GM19395 (cell line): ENCODE results near the gene ALG1L2.
"Not testable (repeated sequence)": the region's sequence is repeated elsewhere in the genome, so short reads cannot be mapped to it uniquely, and the experiment has no call there.

Experiments used
- ATAC-seq: cut with Tn5 transposase; IDR thresholded peaks from one replicate; pipeline ENCODE4 v1.9.1; 2021; ENCODE audit warnings: mild to moderate bottlenecking, moderate library complexity; ENCODE audit not compliant: unreplicated experiment

The ALG1L2 gene

DNA sequence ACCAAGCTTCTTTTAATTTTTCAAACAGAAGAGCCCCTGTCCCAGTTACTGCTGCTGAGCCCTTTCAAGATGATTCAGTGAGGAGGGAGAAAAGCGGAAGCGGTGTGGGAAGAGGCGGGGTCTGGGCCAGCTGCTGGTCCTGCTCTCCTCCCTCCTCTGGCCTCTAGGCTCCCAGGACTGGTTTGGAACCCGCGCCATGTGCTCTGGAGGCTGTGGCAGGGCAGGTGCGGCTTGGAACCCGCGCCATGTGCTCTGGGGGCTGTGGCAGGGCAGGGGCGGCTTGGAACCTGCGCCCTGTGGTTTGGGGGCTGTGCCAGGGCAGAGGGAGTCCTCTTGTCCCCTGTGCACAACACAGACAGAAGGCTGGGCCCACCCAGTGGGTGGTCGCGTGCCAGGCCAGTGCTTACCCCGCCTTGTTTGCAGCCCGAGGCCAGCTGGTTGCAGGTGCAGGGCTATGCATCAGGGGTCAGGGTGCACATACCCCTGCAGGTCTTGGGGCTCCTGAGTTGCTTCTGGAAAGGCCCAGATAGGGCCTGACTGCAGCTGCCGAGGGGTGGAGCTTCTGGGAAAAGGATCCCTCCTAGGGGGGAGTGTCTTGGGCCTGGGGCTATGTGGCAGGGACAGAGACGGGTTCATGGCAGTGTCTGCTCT is 12.2 kb downstream of the ALG1L2 start:
- no peak for ATAC-seq

DNA sequence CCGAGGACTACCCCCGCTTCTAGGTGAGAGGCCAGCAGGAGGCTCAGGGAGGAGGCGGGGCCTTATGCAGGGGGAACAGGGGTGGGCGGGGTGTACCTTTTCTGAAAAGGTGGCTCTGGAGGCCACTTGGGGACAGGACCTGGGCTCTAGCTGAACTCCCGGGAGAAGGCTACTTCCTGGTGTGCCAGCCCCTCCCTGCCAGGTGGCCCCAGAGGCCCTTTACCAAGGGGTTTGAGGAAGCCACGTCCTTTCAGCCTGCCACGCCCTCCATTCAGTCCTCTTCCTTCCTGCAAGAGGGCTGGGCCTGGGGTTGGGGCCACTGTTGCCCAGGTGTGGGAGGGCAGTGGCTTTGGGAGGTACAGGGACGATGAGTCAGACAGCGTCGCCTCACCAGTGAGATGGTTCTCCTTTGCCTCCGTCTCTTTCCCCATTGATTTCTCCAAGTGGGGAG is 12.9 kb downstream of the ALG1L2 start:
- not testable (repeated sequence) for ATAC-seq

DNA sequence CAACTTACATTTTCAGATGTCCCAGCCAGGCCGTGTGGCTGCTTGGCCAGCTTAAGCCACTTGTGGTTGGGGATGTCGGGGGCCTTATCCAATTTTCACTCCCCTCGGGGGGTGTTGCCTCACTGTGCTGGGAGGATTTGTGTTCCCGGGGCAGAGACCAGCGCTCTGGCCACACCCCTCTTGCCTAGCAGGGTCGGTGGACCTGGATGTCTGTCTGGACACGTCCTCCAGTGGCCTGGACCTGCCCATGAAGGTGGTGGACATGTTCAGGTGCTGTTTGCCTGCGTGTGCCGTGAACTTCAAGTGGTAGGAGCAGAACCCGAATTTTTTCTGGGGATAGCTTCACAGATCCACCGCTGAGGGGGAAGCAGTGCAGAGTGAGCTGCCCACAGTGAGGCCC is 14.2 kb downstream of the ALG1L2 start:
- ATAC-seq = not testable (repeated sequence)

DNA sequence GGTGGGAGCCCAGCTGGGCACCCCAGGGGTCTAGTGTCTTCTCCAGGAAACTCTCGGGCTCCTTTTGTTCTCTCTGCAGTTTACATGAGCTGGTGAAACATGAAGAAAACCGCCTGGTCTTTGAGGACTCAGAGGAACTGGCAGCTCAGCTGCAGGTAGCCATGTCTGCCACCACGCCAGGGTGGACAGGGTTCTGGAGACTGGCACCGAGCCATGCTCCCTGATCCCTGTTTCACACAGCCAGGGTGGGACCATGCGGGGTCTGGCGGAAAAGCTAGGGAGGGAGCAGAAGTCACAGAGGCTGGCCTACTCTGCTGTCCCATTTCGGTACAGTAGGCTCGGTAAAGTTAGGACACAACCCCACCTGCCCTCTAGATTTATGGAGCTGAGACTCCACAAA is 15.5 kb downstream of the ALG1L2 start:
- ATAC-seq = not testable (repeated sequence)

DNA sequence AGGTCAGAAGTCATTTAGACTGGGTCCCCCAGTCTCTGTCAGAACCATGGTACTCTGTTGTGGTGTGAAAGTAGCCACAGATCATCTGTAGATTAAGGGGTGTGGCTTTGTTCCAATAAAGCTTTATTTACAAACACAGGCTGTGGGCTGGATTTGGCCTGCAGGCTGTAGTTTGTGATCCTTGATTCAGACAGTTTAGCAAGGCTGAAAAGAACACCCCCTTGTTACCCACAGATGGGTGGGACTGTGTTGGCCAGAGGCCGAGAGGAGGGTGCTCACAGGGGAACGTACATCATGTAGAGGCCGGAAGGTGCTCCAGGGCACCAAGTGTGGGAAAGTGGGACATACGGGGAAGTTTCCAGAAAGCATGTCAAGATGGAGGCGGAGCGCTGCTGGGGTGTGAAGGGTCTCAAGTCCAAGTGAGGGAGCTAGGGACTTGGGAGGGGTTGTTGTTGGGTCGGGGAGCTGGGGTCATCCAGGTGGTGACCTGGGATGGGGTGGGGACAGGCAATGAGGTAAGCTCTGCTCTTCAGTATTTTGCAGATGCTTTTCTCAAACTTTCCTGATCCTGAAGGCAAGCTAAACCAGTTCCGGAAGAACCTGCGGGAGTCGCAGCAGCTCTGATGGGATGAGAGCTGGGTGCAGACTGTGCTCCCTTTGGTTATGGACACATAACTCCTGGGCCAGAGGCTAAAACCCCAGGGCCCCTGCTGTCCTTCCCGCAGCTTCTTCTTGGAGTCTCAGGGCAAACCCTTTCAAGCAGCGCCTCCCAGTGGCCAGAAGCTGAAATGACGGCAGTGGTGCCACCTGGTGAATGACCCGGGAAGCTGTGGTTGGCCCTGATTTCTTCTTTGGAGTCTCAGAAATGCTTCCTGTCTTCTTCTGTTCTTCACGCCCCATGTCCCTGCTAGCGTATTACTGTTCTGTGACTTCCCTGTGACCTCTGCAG is 16.3 kb downstream of the ALG1L2 start:
- not testable (repeated sequence) for ATAC-seq

DNA sequence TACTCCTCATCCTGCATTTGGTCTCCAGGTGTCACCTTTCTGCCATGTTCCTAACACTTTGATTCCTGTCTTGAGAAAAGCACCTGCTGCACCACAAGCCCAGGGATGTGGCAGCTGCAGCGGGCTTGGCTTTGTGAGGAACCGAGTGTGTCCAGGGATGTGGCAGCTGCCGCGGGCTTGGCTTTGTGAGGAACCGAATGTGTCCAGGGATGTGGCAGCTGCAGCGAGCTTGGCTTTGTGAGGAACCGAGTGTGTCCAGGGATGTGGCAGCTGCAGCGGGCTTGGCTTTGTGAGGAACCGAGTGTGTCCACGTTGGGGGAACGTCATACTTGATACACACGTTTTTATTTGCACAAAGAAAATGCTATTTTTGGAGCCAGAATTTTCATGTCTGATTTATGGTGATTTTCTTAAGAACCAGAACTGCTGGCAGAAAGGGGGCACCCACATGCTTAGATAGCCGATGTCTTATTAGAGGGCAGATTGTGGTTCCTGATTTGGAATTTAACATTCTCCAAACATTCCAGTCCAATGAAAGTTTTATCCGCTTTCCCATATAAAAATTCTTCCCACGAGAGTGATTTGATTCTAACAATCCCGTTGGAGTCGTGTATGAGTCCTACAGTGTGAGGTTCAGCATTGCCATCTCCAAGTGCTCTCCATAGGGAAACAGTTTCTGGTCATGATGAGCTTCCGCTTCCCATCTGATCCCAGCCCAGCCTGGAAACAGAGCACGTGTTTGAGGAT is 17.2 kb downstream of the ALG1L2 start:
- not testable (repeated sequence) for ATAC-seq

DNA sequence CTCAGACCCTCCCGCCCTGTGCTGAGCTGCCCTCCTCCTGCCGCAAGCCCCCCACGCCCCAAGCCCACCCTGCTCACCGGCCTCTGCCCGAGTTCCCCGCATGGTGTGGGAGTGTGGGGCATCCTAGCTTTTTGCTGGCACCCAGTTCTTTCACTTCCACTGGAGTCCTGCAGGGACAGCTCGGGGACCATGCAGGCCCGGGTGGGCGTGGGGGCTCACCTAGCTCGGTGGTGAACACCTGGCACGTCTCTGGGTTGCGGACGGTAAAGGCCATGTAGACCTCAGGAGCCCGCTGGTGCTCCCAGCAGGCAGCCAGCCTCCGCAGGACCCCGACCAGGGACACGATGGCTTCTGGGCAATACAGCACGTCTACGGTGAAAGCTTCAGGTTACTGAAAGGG is 20.9 kb downstream of the ALG1L2 start:
- not testable (repeated sequence) for ATAC-seq

DNA sequence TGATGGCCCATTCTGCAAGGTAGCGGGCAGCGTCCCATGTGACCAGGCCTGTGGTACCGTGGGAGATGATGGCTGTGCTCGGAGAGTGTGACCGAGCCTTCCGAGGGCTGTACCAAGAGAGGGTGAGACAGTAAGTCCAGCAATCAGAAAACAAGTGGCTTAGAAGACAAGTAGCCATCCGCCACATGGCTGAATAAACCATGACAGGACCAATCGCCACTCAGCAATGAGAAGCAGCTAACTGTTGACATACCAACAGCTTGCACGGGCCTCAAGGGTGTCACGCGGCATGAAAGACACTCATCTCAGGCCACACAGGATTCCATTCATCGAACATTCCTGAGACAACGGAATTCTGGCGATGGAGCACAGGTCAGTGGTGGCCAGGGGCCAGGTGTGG is 22.6 kb downstream of the ALG1L2 start:
- ATAC-seq = not testable (repeated sequence)

DNA sequence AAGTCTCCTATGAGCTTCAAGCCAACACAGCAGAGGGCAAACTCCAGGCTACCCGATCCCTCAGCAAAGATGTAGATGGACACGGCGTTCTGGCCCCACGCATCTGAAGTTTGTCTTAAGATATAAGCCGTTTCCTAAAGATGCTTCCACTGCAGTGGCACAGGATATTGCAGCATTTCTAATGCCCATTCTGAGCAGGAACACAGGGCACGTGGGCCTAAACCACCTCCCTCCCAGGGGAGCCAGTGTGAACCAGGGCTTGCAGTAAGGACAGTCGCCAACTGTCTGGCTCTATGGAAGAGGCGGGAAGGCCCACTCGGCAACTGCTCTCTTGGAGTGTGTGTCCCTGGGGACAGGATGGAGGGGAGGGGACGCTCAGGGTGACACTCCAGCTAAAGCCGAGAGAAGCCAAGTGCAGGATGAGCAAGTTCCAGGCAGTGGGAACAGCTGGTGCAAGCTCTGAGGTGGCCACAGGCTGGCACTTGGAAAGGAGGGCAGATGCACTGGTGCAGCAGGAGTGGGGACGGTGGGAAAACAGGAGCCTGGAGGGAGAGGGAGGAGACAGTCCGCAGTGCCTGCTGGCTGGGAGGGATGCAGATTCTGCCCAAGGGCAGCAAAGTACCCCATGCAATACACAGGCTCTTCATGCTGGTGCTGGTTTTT is 25.8 kb downstream of the ALG1L2 start:
- ATAC-seq = not testable (repeated sequence)

DNA sequence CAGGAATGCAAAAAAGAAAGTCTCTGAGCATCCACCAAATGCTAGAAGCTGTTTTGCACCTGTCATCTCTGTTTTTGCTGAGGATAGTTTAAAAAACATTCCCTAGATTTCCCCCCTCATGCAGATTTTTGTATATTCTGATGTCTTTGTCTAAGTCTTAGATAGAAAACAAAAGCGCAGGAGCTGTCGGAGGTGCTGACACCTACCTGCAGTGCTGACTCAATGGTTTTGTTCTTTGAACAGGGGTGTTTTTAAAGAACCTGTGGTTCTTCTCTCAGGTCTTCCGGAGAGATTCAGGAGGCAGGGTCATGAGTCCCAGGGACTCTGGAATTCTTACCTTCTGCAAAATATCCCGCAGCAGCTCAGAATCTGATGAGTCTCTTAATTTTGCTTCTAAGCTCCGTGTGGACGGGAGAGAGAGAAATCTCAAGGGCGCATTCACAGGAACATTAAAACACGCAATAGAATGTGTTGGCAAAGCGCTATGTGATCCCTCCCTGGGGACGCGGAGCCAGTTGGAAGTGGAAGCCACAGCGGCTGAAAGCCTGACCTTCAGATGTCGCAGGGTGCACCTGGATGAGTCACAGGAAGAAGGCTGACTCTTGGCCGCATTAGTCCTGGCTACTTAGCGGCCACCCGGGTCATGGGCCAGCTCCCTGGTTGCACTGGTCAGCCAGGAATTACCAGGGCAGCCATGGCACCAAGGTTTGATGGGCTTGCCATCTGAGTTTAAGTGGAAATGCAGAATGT is 27.4 kb downstream of the ALG1L2 start:
- not testable (repeated sequence) for ATAC-seq

DNA sequence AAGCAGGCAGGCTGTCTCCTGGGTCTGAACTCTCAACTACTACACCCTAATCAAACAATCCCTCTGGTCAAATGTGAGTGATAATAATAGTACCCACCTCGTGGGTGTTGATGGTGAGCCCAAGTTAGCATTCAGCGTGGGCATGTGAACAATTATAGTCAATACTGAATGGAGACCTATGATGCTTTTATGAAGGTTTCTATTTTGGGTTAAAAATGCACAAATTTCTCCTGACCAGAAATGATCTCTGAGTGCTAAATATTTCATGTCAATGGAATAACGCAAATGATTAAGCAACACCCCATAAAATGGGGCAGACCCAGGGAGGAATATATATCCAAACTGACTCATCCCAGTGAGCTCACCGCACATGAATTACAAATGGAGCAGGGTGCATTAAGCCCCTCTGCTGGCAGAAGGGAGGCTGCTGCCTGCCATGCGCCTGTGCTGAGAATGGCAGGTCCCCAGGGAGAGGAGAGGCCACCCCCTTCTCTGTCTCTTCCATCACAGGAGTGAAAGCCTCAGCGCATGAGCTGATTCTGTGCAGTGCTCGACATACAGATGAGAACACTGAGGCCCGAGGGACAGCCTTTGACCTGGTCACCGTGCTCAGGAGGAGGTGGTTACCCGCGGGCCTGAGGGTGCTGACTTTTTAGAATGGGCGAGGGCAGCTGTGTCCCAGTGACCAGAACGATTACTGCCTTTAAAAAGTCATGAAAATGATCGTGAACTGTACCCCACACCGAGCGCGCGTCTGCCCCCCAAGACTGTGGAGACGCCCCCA is 28.9 kb downstream of the ALG1L2 start:
- not testable (repeated sequence) for ATAC-seq

DNA sequence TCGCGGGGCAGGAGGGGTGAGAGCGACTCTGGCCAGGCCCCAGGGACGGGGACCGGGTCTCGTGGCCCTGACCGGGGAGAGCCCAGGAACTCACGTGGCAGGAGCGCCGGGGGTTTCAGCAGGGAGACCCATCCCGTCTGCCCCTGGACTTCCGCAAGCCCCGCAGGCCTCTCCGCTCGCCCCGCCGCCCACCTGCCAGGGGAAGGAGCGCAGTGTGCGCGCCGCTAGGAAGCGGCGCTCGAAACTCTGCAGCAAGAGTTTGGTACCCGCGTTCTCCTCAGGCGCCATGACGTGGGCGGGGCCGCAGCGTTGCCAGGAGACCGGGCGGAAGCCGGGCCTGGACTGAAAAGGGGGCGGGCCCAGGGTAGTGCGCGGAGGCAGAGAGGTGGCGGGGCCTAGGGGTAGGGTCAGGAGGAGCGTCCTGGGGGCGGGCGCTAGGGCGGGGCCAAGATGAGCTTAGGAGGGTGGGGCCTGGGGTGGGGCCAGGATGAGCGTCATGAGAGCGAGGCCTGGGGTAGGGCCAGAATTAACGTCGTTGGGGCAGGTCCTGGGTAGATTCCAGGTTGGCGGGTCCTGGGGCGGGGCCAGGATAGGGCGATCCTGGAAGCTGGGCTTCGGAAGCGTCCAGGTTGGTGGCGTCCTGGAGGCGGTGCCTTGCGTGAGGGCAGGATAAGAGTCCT is 29.7 kb downstream of the ALG1L2 start:
- peak; percentile 100 for ATAC-seq

DNA sequence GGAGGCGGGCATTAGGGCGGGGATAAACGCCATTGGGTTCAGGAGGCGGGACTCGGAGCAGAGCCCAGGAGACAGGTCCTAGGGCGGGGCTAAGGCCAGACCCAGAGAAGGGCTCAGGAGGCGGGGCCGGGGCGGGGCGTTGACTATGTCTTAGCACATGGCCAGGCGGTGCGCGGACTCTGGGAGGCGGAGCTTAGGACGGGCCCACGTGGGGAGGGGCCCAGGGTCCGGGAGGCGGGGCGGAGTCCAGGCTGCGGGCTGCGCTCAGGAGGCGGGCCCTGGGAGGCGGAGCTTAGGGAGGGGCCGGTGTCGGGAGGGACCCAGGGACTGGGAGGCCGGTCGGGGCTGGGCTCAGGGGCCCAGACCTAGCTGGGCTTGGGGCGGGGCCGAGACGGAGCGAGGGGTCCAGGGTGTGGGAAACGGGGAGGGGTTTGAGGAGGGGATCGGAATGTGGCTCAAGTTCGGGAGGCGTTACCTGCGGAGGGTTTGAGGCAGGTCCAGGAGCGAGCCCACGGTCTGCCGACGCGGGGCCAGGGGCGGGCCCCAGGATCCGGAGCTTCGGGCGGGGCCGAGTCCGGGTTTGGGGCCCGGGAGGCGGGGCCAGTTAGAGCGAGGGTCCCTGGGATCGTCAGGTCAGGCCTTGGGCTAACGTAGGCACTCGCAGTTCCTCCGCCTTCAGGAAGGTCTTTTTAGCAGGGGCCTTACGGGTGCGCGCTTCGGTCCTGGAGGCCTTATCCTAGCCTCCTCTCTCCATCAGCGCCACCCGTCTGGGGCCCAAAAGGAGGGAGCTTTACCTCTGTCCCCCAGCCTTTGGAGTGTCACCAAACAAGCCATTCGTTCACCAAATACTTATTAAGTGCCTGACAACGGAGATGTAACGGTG is 30.5 kb downstream of the ALG1L2 start:
- peak; percentile 69 for ATAC-seq

DNA sequence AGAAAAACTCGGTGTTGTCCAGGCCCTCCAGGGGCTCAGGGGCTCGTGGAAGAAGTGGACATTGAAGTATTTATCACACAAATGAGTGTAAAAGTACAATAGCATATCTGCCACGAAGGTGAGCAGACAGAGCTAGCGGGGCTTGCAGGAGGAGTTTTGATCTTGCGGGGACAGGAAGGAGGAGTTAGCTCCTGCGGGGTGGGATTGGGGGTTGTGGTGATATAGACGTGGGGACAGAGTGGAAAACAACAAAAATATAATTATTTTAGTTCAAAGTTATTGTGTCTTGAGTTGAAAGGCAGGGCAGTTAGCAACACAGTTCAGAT is 31.1 kb downstream of the ALG1L2 start:
- not testable (repeated sequence) for ATAC-seq

DNA sequence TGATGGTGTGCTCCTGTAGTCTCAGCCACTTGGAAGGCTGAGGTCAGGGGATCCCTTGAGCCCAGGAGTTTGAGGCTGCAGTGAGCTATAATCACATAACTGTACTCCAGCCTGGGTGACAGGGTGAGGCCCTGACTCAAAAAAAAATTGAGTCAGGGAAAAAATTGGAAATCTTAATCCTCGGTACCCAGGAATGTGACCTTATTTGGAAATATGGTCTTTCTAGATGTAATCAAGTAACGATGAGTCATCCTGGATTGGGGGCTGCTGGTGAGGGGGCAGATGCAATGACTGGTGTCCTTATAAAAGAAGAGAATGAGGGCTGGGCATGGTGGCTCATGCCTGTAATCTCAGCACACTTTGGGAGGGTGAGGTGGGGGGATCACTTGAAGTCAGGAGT is 33.8 kb downstream of the ALG1L2 start:
- not testable (repeated sequence) for ATAC-seq

DNA sequence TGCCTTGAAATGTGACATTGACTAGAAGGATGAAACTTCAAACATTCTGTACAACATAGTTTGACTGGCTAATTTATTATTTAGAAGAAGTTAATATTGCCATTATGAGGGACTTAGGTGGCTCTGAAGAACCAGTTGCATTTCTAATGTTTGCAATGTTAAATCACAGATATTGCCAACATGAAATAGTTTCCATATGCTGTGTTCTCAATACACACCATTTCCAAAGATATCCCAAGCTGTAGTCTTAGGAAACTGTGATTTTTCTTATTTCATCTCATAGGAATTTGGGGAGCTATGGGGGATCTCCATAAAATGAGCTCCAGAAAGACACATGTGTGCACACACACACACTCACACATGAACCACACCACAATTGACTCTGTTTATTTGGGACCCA is 36.3 kb downstream of the ALG1L2 start:
- no peak for ATAC-seq

DNA sequence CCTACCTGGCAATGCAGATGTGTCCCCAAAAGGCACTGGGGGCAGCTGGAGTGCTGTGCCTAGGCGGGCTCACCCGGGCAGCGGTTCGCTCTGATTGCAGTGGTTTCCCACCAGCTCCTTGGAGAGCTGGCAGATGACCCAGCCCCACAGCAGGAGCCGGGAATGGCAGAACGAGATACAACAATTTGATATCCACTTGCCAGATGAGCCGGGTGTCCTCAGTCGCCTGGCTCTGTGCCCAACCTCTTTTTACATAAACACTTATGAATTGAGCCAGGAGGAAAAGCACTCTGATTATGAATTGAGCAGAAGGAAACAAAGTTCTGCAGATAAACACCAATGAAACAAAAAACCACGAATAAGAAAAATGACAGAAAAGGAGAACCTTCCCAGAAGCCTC is 38.2 kb downstream of the ALG1L2 start:
- ATAC-seq = not testable (repeated sequence)

DNA sequence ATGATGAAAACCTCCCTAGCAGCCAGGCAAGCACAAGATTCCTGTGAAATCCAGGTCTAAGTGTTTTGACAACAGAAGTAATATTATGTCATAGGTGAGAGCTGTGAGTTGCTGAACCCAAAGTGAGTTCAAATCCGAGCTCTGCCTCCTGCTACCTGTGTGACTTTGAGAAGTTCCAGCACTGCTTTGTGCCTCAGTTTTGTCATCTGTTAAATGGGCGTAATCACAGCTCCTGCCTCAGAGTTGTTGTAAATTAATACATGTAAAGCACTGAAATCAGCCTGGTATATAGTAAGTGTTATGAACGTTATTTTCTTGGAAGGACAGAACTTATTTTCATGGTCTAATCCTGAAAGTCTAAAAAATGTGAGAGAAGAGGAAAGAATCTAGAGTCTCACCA is 38.7 kb downstream of the ALG1L2 start:
- ATAC-seq = not testable (repeated sequence)
